ENCODE data around the gene MROH2A.

The MROH2A gene

DNA sequence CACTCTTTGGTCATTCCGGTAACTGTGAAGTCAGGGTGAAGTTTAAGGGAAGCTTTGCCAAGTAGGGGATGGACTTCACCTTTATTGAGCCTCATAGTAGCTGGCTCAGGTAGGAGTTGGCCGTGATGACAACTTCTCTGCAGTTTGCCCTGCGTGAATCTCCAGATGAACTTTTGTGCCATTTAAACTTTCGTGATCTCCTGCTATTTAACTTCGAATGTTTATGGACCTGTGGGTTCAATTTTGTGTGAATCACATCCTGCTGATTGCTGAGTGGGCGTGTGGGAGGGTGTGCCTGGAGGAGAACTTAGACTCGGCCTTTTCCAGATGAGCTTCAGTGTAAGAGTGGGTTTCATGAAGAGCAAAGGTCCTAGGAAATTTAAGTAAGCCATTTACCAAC is 13.9 kb upstream of the MROH2A start:
- DNase-seq, result no peak

DNA sequence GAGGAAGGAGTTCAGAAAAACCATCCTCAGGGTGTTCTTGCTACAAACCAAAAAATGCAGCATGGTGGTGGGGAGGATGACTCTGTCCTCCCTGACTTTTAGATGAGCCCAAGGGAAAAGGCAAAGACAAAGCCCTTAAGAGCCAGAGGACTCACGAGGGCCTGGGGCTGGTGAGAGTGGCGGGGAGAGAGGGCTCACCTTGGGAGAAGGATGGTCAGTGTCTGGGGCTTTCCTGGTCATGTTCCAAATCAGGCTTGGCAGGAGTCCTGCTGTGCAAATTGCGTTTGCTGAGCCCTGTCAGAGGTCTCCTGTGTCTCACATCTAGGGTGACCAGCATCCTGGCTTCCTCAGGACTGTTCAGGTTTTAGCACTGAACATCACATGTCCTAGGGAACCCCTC is 13.4 kb upstream of the MROH2A start:
- DNase-seq, result no peak

DNA sequence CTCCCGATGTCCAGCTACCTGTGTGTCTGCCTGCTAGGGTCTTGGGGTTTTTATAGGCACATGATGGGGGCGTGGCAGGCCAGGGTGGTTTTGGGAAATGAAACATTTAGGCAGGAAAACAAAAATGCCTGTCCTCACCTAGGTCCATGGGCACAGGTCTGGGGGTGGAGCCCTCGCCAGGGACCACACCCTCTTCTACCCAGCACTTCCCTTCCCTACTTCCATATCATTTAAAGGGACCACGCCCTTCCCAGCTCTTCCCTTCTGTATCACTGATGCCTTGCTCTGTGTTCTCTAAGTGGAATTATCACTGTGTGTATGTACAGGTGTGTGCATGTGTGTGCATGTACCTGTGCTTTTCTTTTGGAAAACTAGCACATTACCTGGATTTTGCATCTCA is 11.7 kb upstream of the MROH2A start:
- DNase-seq, result no peak

DNA sequence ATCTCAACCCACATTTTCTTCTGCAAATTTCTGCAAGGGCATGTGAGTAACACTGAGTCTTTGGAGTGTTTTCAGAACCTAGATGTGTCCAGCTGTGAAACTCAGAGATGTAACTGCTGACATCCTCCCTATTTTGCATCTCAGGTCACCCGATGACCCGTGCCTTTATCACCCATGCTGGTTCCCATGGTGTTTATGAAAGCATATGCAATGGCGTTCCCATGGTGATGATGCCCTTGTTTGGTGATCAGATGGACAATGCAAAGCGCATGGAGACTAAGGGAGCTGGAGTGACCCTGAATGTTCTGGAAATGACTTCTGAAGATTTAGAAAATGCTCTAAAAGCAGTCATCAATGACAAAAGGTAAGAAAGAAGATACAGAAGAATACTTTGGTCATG is 10.1 kb upstream of the MROH2A start:
- DNase-seq, result no peak

DNA sequence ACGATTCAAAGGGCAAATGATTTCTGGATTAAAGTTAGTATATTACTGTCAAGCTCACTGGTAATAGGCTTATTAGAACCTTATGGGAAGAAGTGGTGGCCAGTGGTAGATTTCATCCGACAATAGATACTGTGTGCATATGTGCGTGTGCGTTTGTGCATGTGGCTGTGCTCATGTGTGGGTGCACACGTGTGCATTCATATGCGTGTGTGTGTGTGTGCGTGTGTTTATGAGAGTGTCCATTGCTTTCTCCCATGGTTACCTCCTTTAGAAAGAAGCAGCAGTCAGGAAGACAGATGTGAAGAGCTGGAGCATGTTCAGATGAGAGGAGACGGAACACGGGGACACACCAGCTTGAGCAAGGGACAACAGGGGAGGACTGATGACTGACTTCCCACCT is 8.9 kb upstream of the MROH2A start:
- no peak for DNase-seq

DNA sequence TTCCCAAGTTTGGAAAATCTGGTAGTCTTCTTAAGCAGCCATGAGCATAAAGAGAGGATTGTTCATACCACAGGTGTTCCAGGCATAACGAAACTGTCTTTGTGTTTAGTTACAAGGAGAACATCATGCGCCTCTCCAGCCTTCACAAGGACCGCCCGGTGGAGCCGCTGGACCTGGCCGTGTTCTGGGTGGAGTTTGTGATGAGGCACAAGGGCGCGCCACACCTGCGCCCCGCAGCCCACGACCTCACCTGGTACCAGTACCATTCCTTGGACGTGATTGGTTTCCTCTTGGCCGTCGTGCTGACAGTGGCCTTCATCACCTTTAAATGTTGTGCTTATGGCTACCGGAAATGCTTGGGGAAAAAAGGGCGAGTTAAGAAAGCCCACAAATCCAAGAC is 6.0 kb upstream of the MROH2A start:
- DNase-seq, result no peak

DNA sequence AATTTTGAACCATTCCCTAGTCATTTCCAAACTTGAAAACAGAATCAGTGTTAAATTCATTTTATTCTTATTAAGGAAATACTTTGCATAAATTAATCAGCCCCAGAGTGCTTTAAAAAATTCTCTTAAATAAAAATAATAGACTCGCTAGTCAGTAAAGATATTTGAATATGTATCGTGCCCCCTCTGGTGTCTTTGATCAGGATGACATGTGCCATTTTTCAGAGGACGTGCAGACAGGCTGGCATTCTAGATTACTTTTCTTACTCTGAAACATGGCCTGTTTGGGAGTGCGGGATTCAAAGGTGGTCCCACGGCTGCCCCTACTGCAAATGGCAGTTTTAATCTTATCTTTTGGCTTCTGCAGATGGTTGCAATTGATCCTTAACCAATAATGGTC is 5.5 kb upstream of the MROH2A start:
- DNase-seq, result no peak

DNA sequence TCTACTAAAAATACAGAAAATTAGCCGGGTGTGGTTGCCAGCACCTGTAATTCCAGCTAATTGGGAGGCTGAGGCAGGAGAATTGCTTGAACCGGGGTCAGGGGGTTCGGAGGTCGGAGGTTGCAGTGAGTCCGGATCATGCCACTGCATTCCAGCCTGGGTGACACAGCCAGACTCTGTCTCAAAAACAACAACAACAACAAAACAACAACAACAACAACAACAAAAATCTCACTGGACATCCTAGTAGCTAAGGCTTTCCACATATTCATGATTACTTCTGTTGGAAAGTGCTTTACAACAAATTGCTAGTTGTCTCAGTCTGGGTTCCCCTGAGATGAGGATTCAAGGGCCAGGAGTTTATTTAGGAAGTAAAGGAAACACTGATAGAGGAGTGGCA is 4.3 kb upstream of the MROH2A start:
- no peak for DNase-seq

DNA sequence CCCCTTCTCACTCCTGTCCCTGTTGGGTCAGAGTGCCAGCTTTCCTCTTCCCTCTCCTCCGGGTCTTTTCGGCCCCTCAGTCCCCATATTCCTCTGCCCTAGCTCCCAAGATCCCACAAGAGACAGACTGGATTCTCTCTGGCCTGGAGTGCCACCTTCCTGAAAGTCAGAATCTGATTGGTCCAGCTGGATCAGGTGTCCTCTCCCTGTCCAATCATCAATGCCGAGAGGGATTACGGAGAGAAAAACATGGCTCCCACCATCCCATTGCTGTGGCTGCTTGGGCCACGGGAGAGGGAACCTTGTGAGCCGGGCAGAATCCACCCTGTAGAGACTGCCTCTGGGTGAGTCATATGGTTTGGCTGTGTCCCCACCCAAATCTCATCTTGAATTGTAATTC is 2.7 kb upstream of the MROH2A start:
- no peak for DNase-seq

DNA sequence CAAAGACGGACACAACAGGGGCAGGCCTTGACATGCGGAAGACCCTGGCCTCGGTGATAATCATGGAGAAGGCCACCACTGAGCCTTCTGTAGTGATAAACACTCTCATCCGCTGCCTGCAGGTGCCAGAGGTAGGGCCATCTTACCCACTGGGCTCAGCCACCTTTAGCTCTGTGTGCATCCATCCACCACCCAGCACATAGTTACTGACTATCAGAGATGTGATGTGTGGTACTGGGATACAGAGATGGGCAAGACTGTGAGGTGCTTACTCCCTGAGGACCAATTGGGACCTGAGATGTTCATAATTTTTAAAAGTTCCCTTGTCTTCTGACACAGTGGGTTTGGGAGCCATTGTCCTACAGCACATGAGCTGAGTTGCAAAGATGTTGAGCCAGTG is 1.6 kb downstream of the MROH2A start:
- no peak for DNase-seq

DNA sequence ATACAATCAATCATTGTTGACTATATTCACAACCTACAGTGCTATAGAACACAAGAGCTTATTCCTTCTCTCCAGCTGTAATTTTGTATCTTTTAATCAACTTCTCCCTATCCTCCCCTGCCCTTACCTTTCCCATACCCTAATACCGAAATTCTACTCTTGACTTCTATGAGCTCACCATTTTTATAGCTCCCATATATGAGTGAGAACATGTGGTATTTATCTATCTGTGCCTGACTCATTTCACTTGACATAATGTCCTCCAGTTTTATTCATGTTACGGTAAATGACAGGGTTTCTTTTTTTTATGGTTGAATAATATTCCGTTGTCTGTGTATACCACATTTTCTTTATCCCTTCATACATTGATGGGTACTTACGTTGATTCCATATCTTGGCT is 2.6 kb downstream of the MROH2A start:
- no peak for DNase-seq

DNA sequence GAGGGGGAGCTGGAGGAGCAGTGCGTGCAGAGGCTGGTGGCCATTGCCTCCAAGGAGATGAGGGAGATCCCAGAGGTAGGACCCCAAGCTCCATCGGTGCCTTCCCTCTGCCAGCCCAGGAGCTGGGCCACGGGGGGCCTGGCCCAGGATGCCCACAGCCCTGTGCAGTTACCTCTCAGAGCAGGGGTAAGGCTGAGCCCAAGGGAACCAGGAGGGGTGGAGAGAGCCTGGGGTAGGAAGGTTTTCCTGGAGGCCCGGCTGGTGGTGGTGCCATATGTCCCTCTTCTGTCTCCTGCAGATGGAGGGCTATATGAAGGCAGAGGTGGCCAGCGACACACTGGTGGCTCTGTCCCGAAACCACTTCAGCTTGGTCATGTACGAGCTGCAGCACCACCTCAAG is 11.4 kb downstream of the MROH2A start:
- no peak for DNase-seq

DNA sequence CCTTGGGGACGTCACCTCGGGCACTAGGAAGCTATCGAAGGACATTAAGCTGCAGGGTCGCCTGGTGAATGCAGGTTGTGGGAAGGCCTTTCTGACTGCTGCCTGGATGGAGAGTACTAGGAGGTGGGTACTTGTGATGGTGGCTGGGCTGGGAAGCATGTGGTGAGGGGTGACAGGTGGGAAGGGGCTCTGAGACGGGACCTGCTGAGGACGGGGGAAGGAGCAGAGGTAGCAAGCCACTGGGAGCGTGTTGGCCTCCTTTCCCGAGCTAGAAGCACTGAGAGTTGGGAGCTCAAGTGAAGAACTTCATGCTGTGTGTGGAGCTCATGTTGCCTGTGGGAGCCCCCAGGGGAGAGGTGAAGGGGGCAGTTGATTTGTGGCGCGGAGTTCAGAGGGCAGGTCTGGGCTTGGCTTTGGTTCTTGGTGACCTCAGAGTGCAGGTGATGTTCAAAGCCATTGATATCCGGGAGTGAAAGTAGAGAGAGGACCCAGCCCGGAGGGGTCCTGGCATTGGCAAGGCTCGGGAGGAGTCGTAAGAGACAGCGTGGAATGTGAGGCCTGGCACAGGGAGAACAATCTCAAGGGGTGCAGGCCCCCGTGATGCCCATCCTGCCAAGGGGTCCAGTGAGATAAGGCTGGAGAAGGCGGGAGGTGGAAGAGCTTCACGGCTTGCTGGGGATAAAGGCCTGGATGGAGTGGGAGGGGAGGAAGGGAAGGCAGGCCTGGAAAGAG is 13.2 kb downstream of the MROH2A start:
- DNase-seq, result no peak

DNA sequence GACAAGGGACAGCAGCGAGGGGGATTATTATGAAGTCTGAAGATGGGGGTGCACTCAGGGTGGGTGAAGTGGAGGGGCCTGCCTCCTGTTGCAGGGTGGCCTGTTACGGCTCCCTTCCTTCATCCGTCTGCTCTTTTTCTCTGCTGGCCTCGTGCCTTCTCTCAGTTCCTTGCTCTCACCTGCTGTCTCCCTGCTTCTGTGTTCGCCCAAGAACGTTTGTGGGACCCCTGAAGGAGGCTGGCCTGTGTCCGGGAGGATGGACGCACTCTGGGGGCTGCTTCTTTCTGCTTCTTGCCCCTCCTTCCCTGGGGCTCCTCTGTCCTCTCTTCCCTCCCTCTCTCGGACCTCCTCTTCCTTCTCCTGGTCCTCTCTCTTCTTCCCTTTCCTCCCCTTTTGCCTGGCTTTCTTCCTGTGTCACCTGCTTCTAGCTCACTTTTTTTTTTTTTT is 13.8 kb downstream of the MROH2A start:
- DNase-seq, result no peak

DNA sequence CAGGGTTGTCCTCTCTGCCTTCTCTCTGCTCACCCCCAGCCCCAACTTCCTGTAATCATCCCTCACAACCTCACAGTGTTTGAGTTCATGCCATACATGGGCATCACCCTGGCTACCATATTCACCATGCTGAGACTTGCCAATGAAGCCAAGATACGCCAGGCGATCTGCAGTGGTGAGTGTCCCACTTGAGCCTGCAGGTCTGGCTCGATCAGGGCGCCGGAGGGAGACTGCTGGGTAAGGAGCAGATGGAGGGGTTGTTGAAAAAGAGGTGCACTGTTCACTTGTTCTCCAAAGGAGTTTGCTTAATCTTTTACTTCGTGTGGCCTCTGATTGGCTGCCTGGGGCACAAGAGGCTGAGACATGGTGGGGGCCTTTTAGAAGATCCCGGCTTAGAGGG is 14.6 kb downstream of the MROH2A start:
- no peak for DNase-seq

DNA sequence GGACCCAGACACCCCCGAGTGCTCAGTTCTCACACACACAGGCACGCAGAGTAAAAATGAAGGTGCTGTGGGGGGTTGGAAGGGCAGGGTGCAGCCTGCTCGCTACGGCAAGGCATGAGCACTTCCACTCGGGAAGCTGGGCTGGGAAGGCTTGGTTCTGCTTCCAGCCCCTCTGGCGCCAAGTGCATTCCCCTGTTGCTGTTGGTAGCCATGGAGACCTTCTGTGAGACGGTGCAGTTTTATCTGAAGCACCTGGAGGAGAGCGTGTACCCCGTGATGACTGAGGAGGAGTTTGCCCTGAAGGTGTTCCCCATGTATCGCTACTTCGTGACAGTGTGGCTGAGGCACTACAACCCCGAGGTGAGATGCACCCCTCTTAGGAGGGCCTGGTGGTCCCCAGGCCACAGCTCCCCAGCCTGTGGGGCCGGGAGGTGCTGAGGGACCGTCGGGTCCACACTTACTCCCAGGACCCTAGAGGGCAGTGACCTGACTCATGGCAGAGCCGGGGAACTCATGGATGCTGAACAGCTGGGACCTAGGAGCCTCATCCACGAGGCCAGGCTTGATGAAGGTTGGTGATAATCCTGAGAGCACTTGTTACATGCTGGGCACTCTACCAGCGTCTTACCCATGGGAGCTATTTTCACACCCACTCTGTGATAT is 15.5 kb downstream of the MROH2A start:
- DNase-seq, result no peak

DNA sequence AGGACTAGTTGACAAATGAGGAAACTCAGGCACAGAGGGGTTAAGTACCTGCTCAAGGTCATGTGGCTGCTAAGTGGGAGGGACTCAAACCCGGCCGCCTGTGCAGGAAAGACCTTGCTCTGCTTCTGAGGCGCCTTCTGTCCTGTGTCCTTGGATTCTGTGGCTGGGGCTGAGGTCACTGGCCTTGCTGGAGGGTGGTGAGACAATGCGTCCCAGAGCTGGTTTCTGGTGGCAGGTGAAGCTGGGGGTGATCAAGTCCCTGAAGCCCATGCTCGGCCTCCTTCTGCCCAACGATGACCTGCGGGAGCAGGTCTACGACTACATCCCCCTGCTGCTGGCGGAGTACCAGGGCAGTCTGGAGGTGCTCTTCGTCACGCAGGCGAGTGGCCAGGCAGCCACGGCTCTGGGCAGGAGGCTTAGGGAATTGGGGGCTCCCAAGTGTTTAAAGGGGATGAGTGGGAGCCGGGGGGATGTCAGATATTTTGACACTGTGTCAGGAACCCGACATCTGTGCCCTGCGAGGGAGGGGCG is 16.1 kb downstream of the MROH2A start:
- no peak for DNase-seq

DNA sequence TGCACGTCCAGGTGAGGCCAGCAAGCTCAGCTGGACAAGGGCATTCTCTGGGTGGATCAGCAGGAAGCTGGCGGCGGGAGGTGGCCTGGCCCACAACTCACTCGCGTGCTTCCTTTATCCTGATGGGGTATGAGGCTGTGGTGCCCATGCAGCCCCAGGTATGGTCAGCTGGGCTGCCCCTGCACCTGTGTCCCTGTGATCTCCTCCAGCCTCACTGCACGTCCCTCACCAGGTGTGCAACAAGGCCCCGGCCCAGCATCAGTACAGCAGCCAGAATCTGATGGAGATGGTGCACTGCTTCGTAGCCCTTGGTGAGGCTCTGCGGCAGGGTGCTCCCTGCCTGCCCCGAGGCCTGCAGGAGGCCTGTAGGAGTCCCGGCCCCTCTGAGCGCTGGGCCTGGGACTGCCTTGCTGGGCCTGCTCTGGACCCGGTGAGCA is 17.6 kb downstream of the MROH2A start:
- no peak for DNase-seq

DNA sequence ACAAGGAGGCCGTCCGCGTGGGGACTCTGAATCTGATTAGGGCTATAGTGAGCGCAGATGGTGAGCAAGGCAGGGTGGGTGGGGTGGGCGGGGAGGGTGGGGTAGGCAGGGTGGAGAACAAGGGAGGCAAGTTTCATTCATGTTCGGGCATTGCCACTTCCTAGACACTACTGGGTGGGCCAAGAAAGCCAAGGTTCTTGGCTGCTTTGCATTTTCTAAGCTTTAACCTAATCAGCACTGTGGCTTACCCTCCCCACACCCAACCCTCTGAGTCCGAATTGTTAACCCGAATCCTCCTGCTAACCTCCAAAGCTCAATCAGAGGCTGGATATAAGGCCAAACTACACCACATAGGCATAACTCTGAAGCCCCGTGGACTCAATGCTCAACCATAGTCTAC is 18.1 kb downstream of the MROH2A start:
- no peak for DNase-seq

DNA sequence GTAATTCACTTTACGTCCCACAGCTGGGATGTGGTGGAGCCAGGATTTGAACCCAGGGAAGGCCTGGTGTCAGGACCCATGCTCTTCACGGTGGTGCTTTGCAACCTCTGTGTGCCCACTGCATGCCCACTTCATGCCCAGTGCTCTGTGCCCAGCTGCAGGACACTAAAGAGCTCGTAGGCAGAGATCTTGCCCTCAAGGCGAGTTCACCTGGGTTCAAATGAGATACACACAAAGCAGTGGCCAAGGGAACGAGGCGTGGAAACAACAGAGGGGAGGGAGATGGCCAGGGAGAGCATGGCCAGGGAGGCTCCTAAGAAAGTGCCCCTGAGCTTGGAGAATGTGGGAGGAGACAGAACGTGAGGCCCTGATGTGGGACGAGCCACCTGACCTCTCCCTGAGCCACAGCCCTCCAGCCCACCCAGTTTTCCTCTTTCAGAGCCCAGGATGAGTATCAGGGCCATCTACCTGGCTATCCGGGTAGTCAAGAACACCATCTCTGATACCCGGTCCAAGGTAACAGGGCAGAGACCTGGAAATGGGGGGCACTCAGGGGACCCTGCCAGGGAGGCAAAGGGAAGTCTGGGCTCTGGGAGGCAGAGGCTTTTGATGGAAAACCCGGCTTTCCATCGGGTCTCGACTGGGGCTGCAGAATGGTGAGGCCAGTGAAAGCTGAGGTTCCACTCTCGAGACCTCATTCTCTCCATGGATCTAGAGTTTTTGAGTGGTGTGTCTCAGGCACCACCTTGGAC is 20.4 kb downstream of the MROH2A start:
- DNase-seq, result no peak

DNA sequence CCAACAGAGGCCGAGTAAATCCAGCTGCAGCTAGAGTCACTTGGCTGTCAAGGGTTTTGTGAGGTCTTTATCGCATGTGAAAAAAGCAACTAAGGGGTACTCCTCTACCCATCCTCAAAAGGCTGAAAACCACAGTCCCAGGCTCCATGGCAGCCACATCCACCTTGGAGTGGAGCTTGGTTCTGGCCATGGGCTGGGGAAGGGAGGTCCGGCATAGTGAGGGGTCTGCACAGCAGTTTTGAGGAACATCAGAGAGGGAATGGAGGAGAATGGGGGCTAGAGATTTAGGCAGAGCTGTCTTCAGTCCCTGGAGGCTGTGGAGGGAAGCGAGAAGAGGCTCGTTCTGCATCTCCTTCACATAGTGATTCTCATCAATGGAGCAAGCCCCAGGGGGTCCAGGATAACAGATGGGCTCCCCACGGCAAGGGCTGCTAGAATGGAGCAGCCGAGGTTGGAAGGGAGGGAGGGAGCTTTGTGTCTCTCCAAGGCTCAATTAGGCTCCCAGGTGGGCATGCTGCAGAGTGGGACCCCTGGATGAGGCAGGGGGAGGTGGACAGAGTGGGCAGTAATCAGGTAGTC is 21.0 kb downstream of the MROH2A start:
- DNase-seq, result no peak

DNA sequence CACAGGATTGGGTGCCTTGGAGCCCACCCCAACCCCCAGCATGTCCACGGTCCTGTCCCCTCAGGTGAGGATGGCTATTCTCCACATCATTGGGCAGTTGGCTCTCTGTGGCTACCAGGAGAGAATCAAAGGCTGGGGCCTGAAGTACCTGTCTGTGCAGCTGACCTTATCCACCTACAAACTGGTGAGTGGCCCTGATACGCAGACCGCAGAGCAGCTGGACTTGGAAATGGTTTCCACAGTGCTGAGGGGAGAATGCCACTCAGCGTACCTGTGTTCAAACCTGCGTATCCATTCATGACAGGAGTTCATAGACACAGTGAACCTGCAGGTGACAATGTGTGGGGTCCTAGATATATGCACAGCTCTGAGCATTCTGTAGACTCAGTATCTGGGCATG is 21.6 kb downstream of the MROH2A start:
- DNase-seq, result no peak

DNA sequence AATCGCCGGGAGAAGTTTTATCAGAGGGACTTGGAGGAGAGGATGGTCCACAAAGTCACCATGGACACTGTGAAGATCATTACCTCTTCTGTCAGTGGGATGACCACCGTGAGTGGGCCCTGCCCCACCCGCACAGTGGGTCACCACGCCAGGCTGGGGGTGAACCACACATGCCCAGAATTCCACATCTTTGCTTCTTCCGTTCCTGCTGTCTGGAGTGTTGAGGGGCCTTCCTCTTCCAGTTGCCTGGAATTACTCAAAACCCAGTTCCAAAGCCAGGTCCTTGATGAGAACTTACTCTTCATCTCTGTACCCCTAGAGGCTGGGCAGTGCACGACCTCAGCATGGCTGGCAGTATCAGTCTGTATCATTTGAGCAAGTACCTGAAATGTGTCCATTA is 22.1 kb downstream of the MROH2A start:
- no peak for DNase-seq

Measured in NCI-H526 treated with DMSO at 0.1 percent for 48 hours (cell line).